ENCODE measurements around the gene MYO5B.

The MYO5B gene

DNA sequence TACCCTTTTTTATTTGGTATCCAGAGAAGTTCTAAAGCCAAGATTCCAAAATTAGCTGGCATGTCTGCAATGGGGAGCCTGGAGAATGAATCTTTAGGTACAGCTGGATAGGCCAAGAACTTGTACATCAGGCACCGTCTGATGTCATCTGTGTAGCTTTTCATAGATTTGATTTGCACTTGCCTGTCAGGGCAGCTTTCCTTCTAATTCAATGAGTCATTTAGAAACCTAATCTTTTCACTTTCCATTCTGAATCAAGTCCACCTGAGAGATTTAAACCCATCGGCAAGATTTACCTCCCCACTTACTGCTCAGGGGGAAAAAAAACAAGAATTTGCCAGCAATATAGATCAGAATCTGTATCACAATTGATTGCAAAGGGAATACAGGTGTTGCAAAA lies 320.7 kb downstream of the MYO5B start:
- no peak for DNase-seq

- DNase-seq, result no peak
These were observed 325.6 kb downstream of the MYO5B start for GRCh38 chr18:49869354-49869753.

DNA sequence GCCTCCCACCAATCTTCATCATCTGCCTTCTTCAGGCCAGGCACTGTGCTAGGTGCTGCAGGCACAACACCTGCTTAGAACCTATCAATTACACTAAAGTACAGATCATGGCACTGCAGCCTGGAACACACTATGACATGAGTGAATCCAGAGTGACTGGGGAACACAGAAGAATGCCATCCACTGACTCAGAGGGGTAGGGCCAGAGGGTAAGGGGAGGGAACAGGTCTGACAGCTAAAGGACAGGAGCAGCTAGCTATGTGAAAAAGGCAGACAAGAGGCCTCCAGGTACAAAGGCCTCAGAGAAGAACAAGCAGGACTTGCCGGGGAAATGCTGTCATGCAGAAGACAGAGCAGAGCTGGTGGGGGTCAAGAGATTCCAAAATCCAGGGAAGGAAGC lies 328.3 kb downstream of the MYO5B start:
- DNase-seq, result no peak

DNA sequence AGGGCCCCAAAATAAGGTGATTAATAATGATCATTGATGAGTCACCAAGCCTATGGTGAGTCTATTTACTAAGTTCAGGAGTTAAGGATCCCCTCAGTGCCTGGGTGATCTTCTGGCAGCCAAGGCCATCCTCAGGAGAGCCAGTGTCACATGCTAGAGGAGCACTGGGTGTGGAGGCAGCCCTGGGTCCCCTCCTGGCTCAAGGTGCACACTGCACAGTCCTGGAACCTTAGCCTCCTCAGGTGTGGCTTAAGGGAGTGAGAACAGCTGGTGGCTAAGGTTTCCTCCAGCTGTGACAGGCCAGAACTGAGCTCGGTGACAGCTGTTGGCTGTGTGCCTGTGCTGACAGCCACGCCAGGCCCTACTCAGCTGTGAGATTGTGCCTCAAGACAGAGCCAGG lies 329.5 kb downstream of the MYO5B start:
- DNase-seq, result no peak

- DNase-seq, result no peak
These were observed 331.0 kb downstream of the MYO5B start for GRCh38 chr18:49863769-49864621.

DNA sequence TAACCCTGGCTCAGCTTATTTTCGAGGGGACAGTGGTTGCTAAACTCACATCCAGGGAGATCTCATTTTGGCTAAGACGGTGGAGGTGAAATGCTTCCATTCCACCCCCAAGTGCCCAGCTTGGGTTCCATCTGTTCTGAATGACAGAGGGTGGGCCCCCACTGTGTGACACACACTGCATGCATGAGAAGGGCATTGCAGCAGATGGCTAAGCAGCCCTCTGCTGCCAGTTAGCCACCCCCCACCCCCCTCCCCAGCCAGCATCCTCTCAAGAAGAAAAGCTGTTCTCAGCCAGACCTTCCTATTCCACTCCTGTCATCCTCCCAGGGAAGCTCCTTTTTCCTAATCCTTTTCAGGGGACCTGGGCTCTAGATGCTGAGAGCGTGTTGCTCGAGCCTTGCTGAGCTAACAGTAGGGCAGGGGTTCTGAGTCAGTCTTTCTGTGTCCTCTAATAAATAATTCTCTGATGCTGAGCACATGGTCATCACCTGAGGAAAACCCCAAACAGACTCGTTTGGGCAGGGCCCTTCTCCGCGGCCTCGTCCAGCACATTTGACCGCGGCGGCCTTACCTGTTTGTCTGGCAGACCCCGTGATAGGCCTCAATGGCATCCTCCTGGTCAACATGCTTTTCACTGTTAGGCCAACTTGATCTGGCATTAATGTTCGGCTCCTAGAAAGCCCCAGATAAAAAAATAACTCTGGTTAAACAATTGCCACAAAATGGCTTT lies 332.1 kb downstream of the MYO5B start:
- DNase-seq, result peak; percentile 52

DNA sequence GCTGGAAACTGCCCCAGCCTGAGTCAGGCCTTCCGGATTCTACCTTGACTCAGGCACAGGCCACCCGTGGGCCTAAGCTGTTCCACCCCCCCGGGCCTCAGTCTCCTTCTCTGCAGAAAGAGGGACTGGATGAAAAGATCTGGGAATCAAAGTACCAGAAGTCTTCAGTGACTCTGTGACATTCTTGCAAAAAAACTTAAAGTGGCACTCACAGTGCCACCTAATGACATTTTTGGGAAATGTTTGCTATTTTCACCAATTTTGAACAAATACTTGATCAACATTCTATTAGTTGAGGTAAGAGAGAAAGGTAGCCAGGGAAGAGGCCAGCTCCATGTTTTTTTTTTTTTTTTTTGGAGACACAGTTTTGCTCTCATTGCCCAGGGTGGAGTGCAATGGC lies 333.3 kb downstream of the MYO5B start:
- no peak for DNase-seq

DNA sequence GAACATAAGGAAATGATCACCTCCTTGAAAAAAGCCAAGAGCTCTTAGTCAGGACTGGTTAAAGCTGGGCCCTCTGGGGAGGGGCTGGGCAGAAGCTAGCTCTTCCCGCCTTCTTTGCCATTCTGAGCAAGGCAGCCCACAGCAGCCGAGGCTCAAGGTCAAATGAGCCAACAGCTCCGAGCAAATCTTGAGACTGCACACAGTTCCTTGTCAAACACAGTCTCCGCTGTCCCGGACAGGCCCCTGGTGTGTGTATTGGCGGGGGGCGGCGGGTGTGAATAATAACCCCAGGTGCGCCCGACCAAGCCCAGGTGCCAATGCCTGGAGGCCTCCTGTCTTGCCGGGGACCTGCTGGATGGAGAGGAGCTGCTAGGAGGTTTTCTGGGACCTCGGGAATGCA lies 335.2 kb downstream of the MYO5B start:
- DNase-seq, result no peak

DNA sequence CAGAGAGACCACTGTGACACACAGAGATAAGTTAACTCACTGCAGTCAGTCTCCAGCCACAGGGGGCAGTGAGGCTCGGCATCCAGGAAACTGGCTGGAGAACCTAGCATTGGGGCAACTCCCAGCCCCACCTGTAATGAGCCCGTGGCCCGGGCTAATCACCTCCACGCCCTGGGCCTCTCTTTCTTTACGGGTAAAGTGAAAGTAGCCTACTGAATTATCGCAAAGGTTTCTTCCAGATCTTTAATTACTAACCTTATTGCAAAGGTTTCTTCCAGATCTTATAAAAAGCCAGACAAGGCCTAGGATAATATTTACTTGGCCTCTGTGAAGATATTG lies 336.0 kb downstream of the MYO5B start:
- DNase-seq, result no peak

- peak; percentile 39 for DNase-seq
These were observed 336.5 kb downstream of the MYO5B start for GRCh38 chr18:49858309-49859020.

GRCh38 chr18:49857708-49858107 lies 337.2 kb downstream of the MYO5B start:
- no peak for DNase-seq

- peak; percentile 37 for DNase-seq
These were observed 338.5 kb downstream of the MYO5B start for GRCh38 chr18:49856496-49856895.

- DNase-seq, result no peak
These were observed 339.1 kb downstream of the MYO5B start for GRCh38 chr18:49855711-49856415.

- DNase-seq, result no peak
These were observed 340.3 kb downstream of the MYO5B start for GRCh38 chr18:49854681-49855080.

- DNase-seq, result no peak
These were observed 341.5 kb downstream of the MYO5B start for GRCh38 chr18:49853436-49853835.

DNA sequence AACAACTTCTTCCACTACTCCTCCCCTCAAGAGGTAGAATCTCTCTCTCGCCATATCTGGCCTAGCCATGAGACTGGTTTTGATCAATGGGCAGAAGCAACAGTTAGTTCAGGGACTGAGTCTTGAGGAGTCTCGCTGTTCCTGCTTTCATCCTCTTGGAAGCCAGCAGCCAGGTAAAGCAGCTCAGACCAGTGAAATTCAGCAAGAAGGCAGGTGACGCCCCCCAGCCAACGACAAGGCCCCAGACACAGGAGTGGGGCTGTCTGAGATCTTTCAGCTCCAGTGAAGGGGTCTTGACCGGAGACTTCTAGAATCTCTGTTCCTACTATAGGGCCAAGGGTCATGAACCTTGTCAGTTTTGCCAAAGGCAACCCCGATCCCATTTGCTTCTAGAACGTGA lies 341.9 kb downstream of the MYO5B start:
- DNase-seq, result no peak

- DNase-seq, result no peak
These were observed 343.3 kb downstream of the MYO5B start for GRCh38 chr18:49851624-49852023.

- no peak for DNase-seq
These were observed 344.3 kb downstream of the MYO5B start for GRCh38 chr18:49850636-49851035.

DNA sequence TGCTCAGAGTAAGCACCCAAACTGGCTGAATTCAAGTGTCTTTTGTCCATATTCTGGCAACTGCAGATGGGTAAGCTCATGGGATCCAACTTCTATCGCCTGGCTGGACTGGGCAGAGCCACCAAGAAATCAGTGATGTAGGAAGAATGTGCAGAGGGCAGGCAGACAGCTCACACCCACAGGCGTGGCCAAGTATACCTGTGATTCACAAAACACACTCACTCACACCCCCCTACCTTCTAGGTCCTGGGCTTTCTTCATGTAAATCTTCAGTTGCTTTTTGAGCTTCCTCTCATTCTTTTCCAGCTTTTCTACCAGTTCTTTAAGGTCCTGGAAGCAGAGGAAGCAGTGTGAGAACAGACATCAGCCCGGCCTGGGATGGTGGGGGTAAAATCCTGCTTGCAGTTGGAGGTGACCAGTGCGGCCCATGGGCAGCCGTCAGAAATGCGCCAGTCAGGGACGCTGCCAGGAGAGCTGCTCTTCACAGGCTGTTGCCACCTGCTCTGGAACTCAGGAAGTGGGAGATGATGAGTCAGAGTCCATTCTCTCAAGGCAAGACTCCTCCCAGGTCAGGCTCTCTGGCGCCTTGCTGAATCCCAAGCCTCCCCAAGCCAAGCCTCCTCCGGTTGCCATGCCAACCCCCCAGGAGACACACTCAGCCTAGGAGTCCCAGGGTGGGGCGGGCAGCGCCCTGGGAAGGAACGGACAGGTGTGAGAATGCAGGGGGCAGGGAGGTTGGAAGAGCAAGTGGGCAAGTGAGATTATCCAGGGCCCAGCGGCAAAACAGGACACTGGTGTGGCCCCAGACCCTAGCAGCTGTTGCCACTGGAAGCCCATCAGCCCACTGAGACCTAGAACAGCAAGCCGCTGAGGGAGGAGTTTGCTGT lies 345.4 kb downstream of the MYO5B start:
- DNase-seq, result no peak

DNA sequence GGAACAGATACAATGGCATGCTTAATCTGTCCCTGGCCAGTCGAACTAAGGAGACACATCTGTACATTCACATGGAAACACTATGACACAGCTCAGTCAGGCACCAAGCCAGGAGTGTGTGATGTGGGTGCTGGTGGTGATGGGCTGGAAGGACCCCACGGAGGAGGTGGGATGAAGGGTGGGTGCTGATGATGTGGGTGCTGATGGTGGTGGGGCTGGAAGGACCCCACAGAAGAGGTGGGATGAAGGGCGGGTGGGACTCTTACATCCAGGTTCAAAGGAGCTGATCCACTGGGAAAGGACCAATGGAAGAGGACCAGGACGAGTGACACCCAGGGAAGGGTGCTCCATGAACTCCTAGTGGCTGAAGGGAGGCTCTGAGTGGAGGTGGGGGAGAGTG lies 346.8 kb downstream of the MYO5B start:
- no peak for DNase-seq

DNA sequence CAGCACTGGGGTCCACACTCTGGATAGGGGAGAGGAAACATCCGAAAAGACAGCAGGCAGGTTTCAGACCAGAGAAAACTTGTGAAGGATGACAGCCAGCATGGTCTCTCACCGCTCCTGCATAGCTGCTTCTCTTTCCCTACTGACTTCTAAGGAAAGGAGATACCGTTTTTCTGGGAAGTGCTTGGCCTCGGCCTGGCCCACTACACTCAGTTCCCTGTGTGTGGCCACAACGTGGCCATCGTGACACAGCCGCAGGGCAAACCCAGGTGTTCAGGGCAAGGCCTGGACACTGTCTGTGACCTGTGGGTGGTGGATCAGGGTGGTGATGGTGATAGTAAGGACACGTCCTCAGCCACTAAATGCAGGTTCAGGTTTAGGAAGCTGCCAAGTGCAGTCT lies 347.4 kb downstream of the MYO5B start:
- no peak for DNase-seq
